Heart left ventricle (tissue), 16 donors: Measurements from ENCODE around the gene CUX1. TPM values are rescaled to one million over a fixed set of nuclear protein-coding genes. Genes with fewer than 3 reads are reported as not detected.

Experiments
- ATAC-seq, 4 donors: fragments of 200-7000 bp; cut with Tn5 transposase; one replicate each; pipeline ENCODE4 v1.9.1; 2020 to 2022; ENCODE audit warnings: moderate library complexity in 4 of 4, mild to moderate bottlenecking in 3 of 4, moderate number of reproducible peaks in 1 of 4
- DNase-seq, 5 donors: peaks; one replicate each; pipeline ENCODE4 v3.0.0-alpha.2; 2020
- H3K27ac ChIP-seq, 12 donors: fragments of 200-600 bp; sonication (generic) in 4 of 12; one replicate each; pipeline versions ENCODE4 v1.5.0 to v1.8.0; 2016 to 2022; ENCODE audit warnings: mild to moderate bottlenecking in 2 of 12
- H3K27me3 ChIP-seq, 9 donors: fragments of 200-600 bp; sonication (generic) in 2 of 9; one replicate each; pipeline versions ENCODE4 v1.5.1 to v1.8.0; 2016 to 2022; ENCODE audit warnings: mild to moderate bottlenecking in 3 of 9
- H3K36me3 ChIP-seq, 9 donors: fragments of 200-600 bp; sonication (generic) in 2 of 9; one replicate each; pipeline versions ENCODE4 v1.5.0 to v1.8.0; 2018 to 2022; ENCODE audit warnings: mild to moderate bottlenecking in 2 of 9
- H3K4me1 ChIP-seq, 12 donors: fragments of 200-600 bp; sonication (generic) in 4 of 12; one replicate each; pipeline versions ENCODE4 v1.5.0 to v1.8.0; 2016 to 2022; ENCODE audit warnings: mild to moderate bottlenecking in 3 of 12
- H3K4me3 ChIP-seq, 12 donors: fragments of 200-600 bp; sonication (generic) in 4 of 12; one replicate each; pipeline versions ENCODE4 v1.5.0 to v1.8.0; 2017 to 2022; ENCODE audit warnings: mild to moderate bottlenecking in 9 of 12, moderate library complexity in 4 of 12
- H3K9me3 ChIP-seq, 12 donors: fragments of 200-600 bp; sonication (generic) in 4 of 12; one replicate each; pipeline versions ENCODE4 v1.5.0 to v1.8.0; 2016 to 2022; ENCODE audit warnings: mild to moderate bottlenecking in 1 of 12
- CTCF ChIP-seq, 12 donors: fragments of 200-600 bp; sonication (generic) in 4 of 12; IDR thresholded peaks; one replicate each; pipeline versions ENCODE4 v1.5.0 to v1.8.0; 2018 to 2022; ENCODE audit warnings: antibody characterized with exemption in 12 of 12, mild to moderate bottlenecking in 5 of 12
- POLR2A ChIP-seq, 2 donors: fragments of 450-650 bp; IDR thresholded peaks; one replicate each; pipeline ENCODE4 v1.6.1; 2017; ENCODE audit warnings: antibody characterized with exemption in 2 of 2, mild to moderate bottlenecking in 2 of 2, moderate library complexity in 2 of 2
- WGBS, 4 donors: extraction: QIAGEN DNeasy Blood & Tissue Kit in 2 of 4; methylation state at CpG; one replicate each; pipeline versions ENCODE4 v1.1.5 to v1.1.7; 2013 to 2018; 5-methylcytosine and 5-hydroxymethylcytosine counted together
- intact Hi-C, 10 donors: fragments of 100-400 bp; cut with DNase I; formaldehyde crosslinking; loops; one replicate each; pipeline versions ENCODE4 v1.11.1 to v1.14.2; 2022
- polyA plus RNA-seq, 2 donors: library from polyadenylated mRNA; stranded (reverse); fragments of 200-250 nt; gene quantifications; one replicate each; pipeline ENCODE4 v1.2.3, GENCODE V29; 2013
- total RNA-seq, 9 donors: library from RNA; depleted of rRNA in 2 of 9; stranded (reverse); fragments of >200 nt in 2 of 9; fragmentation: NEBNext Ultra II Directional in 3 of 9; extraction: Animal tissue kit (Norgen Biotek cat#: 25700) in 3 of 9; gene quantifications; one replicate each; pipeline versions ENCODE4 v1.1.0 to v1.2.4, GENCODE V29; 2016 to 2023
- donor health status: ischemic (EF 13 %, LVEDD 7.1; RV severe dilation, severe dysfunction).
- donor health status: healthy with polysubstance abuse.
- donor health status: DM: no; HTN: yes; CAD: no.
- donor health status: DM: no; HTN: no; CAD: no.
- donor health status: ischemic (EF 25% LVEDD 6.9; RV normal size, moderate dysfunction).
- donor health status: ischemic (EF 25% LVEDD 5.7; RV mildly dilated, moderate dysfunction).
- donor health status: healthy.
- donor health status: DM: yes; HTN: yes; CAD: no.
- donor health status: ischemic (EF 35%, LVEDD 5.7; RV mildly dilated, moderate dysfunction).
- donor health status: nonischemic (EF 11% LVEDD 7.7; RV severe dilation, severe dysfunction).
- donor health status: DM: yes; HTN: yes; CAD: no.
- donor health status: PGD.
- donor health status: ischemic (EF 29% LVEDD 5.4; RV normal size, mild dysfunction).
- donor health status: nonischemic (EF 23%, LVEDD 6.1; RV moderate dilation, normal function).

Gene CUX1
- total and polyA plus RNA-seq, 11 donors, result 51.9 to 173 (median 122) TPM

GRCh38 chr7:101858437-101859385 lies 41.3 kb downstream of the CUX1 start:
- Histone ChIP-seq H3K27ac (peak overlapping the region in 10 of 12 donors; percentile 20 to 95 (median 88)), H3K4me3 (no peak overlapping the region), H3K36me3 (no peaks in the 10 kb centered on the region), H3K27me3 (no peaks in the 10 kb centered on the region), H3K4me1 (peaks cover 5 to 86% (median 59%) of the 10 kb centered on the region in 12 donors), H3K9me3 (no peaks in the 10 kb centered on the region)
- no peak for ATAC-seq
- 81 to 86% (median 83%) methylated on average over 20 of the region's 20 CpGs for WGBS, 4 donors
- intact Hi-C loops, result loop anchor here in 4 of 10 donors (5.0 kb wide), 3 partner anchors 36 to 54 kb away; partner anchors contain the start of gene CUX1 (in 3 of the 4)
- DNase-seq, result no peak
- no peak for TF ChIP-seq POLR2A (IDR thresholded peaks at IDR 0.05)
- TF ChIP-seq CTCF (IDR thresholded peaks at IDR 0.05), result no peak

- ATAC-seq, result no peak
- peaks cover 5 to 82% (median 59%) of the 10 kb centered on the region in 12 donors for H3K4me1 ChIP-seq
These were observed 42.1 kb downstream of the CUX1 start for GRCh38 chr7:101859411-101860106.

DNA sequence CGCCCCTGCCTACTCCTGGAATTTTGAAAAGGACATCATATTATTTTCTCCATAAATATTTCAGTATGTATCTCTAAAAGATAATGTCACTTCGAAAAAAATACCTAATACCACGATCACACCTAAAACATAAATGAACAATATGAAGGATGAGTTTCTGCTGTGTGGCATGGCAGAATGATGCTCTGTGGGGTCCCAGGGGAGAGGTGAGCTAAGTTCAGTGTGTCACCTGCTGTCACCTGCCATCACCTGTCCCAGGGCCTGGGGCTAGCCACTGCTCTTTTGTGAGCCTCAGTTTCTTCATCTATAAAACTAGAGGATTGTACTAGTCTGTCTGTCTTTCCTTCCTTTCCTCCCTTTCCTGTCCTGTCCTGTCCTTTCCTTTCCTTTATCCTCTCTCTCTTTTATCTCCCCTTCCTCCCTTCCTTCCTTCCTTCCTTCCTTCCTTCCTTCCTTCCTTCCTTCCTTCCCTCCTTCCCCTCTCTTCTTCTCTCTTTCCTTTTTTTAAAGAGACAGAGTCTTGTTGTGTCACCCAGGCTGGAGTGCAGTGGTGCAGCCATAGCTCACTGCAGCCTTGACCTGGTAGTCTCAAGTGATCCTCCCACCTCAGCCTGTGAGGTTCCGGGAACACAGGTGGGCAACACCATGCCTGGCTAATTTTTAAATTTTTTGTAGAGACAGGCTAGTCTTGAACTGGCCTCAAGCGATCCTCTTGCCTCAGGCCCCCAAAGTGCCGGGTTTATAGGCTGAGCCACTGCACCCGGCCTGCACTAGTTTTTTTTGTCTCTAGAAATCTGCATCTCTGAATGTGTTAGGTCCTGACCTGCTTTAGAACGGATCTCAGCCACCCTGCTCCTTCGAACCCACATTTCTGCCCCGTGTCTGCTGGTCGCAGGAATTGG lies 43.1 kb downstream of the CUX1 start:
- peaks cover 5 to 86% (median 56%) of the 10 kb centered on the region in 12 donors for H3K4me1 ChIP-seq
- no peaks in the 10 kb centered on the region for H3K9me3 ChIP-seq
- ATAC-seq (no peak), DNase-seq (no peak)
- intact Hi-C loops, result no loop called here
- H3K36me3 ChIP-seq, result peaks cover 0 to 4% (median 0%) of the 10 kb centered on the region in 9 donors
- H3K27me3 ChIP-seq, result no peaks in the 10 kb centered on the region
- peak overlapping the region in 10 of 12 donors; percentile 16 to 91 (median 58) for H3K27ac ChIP-seq
- TF ChIP-seq POLR2A (IDR thresholded peaks at IDR 0.05) (no peak), CTCF (IDR thresholded peaks at IDR 0.05) (no peak)
- H3K4me3 ChIP-seq, result no peak overlapping the region
- 83 to 85% (median 84%) methylated on average over 11 of the region's 11 CpGs for WGBS, 4 donors

More at GRCh38 chr7:101859411-101860106, 42.1 kb downstream of the CUX1 start:
- Histone ChIP-seq H3K27me3 (no peaks in the 10 kb centered on the region), H3K36me3 (no peaks in the 10 kb centered on the region), H3K27ac (peak overlapping the region; percentile 16 to 91 (median 64)), H3K9me3 (no peaks in the 10 kb centered on the region), H3K4me3 (no peak overlapping the region)
- DNase-seq, result no peak
- 35 to 48% (median 37%) methylated on average over 5 of the region's 5 CpGs for WGBS, 4 donors
- intact Hi-C loops, result loop anchor here in 4 of 10 donors (5.0 kb wide), 3 partner anchors 37 to 53 kb away; partner anchors contain the start of gene CUX1 (in 3 of the 4)
- TF ChIP-seq CTCF (IDR thresholded peaks at IDR 0.05) (no peak), POLR2A (IDR thresholded peaks at IDR 0.05) (no peak)
